OCI-LY1 (cell line): ENCODE data around the gene NR4A3.

Source experiments
- EZH2 ChIP-seq: fragments of 200-600 bp; sonication (generic), shearing (Covaris generic); IDR thresholded peaks from 2 replicates; pipeline ENCODE4 v1.8.0; 2017; ENCODE audit warnings: borderline replicate concordance, mixed run types, mild to moderate bottlenecking, antibody characterized with exemption, low read length, moderate library complexity, mixed read lengths
- TF ChIP-seq, protein P1 (sequence below): fragments of 200-600 bp; sonication (generic), shearing (Covaris generic); IDR thresholded peaks from 2 replicates; pipeline ENCODE4 v1.5.1; 2017; ENCODE audit warnings: mild to moderate bottlenecking, antibody characterized with exemption, low read length, moderate library complexity, mixed read lengths

DNA sequence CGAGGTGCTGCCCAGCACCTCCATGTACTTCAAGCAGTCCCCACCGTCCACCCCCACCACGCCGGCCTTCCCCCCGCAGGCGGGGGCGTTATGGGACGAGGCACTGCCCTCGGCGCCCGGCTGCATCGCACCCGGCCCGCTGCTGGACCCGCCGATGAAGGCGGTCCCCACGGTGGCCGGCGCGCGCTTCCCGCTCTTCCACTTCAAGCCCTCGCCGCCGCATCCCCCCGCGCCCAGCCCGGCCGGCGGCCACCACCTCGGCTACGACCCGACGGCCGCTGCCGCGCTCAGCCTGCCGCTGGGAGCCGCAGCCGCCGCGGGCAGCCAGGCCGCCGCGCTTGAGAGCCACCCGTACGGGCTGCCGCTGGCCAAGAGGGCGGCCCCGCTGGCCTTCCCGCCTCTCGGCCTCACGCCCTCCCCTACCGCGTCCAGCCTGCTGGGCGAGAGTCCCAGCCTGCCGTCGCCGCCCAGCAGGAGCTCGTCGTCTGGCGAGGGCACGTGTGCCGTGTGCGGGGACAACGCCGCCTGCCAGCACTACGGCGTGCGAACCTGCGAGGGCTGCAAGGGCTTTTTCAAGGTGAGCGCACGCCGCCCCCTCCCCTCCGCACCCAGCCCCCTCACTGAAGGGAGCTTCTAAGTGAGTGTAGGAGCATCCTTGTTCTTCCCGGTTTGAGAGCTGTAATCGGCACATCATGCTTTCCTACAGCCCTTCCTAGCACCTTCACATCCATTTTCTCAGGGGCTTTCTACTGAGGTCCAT lies 6.9 kb downstream of the NR4A3 start:
- TF ChIP-seq, protein P1, sequence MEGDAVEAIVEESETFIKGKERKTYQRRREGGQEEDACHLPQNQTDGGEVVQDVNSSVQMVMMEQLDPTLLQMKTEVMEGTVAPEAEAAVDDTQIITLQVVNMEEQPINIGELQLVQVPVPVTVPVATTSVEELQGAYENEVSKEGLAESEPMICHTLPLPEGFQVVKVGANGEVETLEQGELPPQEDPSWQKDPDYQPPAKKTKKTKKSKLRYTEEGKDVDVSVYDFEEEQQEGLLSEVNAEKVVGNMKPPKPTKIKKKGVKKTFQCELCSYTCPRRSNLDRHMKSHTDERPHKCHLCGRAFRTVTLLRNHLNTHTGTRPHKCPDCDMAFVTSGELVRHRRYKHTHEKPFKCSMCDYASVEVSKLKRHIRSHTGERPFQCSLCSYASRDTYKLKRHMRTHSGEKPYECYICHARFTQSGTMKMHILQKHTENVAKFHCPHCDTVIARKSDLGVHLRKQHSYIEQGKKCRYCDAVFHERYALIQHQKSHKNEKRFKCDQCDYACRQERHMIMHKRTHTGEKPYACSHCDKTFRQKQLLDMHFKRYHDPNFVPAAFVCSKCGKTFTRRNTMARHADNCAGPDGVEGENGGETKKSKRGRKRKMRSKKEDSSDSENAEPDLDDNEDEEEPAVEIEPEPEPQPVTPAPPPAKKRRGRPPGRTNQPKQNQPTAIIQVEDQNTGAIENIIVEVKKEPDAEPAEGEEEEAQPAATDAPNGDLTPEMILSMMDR, result no peak
- no peak for TF ChIP-seq EZH2
